C4-2B (cell line): ENCODE results near the gene RRBP1.
A peak's percentile ranks its signal among the peaks of the same experiment; 100 is the strongest.

Experiments
- H3K27ac ChIP-seq: fragments of 450-650 bp; 2 replicates; pipeline ENCODE4 v1.5.1; 2017
- ZFX ChIP-seq: fragments of 450-650 bp; IDR thresholded peaks from 2 replicates; pipeline ENCODE4 v1.6.1; 2017
- TF ChIP-seq, protein P1 (sequence below): fragments of 450-650 bp; conservative IDR thresholded peaks from 2 replicates; pipeline ENCODE4 v1.5.1; 2017; ENCODE audit warnings: mild to moderate bottlenecking

RRBP1 gene

DNA sequence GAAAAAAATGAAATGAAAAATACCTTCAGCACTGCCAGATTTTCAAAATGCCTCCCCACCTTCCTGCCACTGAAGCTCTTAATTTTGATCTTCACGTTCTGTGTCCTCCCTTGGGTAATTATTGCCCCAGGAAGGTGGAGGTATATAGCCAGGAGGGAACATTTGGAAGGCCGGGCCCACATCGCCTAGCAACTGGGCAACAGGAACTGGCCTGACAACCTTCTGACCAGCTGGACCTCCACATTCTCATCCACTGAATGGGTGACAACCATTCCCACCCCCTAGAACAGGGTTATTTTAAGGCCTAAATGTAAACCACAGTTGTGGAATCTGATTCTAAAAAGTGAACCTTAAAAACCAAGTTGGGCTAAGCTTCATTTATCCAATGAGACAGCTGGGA, 3.2 kb downstream of the RRBP1 start:
- peak overlapping the region; percentile 36; the same call in 1 of the 2 replicates for H3K27ac ChIP-seq
- no peak for TF ChIP-seq ZFX
- TF ChIP-seq, protein P1, sequence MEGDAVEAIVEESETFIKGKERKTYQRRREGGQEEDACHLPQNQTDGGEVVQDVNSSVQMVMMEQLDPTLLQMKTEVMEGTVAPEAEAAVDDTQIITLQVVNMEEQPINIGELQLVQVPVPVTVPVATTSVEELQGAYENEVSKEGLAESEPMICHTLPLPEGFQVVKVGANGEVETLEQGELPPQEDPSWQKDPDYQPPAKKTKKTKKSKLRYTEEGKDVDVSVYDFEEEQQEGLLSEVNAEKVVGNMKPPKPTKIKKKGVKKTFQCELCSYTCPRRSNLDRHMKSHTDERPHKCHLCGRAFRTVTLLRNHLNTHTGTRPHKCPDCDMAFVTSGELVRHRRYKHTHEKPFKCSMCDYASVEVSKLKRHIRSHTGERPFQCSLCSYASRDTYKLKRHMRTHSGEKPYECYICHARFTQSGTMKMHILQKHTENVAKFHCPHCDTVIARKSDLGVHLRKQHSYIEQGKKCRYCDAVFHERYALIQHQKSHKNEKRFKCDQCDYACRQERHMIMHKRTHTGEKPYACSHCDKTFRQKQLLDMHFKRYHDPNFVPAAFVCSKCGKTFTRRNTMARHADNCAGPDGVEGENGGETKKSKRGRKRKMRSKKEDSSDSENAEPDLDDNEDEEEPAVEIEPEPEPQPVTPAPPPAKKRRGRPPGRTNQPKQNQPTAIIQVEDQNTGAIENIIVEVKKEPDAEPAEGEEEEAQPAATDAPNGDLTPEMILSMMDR: no peak

DNA sequence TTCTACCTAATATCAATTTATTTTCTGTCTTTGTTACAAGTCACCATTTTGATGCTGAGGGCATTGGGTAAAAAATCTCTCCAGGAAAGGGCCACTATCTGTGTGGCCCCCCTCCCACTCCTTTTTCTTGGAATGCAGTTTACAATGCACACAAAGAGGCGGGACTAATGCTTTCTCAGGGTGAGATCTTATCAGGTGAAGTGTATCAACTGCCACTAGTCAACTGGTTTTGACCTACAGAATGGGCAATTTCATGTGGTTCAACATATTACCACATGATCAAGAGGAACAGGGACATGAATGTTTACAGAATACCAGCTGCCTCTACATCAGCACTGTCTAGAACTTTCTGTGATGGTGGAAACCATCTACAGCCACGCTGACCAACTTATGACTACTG, 3.7 kb downstream of the RRBP1 start:
- no peak overlapping the region; the same call in 1 of the 2 replicates for H3K27ac ChIP-seq
- TF ChIP-seq, protein P1: no peak
- TF ChIP-seq ZFX: no peak

DNA sequence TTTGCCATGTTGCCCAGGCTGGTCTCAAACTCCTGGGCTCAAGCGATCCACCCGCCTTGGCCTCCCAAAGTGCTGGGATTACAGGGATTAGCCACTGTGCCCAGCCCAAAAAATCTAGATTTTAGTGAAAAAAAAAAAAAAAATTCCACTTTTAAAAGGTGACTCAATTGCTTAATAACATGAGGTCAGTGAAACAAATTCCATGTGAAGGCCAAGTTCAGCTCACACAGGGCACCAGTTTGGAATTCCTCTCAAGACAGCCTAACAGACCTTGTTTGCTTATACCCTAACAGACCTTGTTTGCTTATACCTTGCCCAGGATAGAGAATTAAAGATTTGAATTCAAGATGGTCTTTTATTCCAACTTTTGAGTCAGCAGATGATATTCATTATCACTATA, 5.1 kb downstream of the RRBP1 start:
- TF ChIP-seq, protein P1: no peak
- TF ChIP-seq ZFX: no peak
- no peak overlapping the region for H3K27ac ChIP-seq

DNA sequence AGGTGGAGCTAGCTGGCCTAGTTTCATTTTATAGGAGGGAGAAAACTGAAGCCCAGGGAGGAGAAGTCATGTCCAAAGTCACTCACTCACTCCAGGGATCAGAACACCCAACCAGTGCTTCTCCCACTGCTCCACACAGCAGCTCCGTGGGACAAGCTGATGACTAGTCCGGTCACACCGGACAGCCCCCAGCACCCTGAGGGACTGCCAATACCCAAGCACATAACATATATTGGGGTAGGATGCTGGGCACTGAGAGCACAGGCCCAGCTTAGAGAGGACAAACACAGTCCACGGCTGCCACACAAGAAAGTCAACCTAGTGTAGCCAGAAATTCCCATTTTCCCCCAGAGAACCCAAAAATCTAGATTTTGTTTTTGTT, 5.7 kb downstream of the RRBP1 start:
- TF ChIP-seq, protein P1: no peak
- no peak for TF ChIP-seq ZFX

DNA sequence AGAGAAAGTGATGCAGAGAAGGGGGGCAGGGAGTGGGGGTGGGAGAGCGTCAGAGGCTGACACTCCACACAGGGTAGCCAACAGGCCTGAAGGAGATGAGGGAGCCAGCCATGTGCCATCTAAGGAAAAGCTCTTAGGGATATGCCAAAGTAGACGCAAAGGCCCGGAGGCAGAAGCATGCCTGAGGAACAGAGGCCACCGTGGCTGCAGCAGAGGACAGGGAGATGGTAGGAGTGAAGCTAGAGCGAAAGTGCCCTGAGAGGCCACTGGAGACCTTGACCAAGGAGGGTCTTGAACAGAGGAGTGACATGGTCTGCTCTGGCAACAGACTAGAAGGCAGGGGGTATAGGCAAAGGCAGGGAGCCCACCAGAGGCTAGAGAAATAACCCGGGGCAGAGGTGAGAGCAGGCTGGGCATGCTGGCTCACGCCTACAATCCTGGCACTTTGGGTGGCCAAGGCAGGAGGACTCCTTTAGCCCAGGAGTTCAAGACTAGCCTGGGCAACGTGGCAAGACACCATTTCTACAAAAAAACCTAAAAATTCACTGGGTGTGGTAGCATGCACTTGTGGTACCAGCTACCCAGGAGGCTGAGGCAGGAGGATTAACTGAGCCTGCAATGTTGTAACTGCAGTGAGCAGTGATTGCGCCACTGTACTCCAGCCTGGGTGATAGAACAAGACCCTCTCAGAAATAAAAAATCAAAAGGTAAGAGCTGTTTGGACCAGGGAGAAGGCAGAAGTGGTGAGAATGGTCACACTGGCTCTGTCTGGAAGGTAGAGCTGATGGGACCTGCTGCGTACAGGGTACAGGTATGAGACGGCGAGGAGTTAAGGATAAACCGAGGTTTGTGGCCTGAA, 6.3 kb downstream of the RRBP1 start:
- no peak overlapping the region for H3K27ac ChIP-seq

More for the DNA sequence above, 5.7 kb downstream of the RRBP1 start:
- H3K27ac ChIP-seq: no peak overlapping the region

DNA sequence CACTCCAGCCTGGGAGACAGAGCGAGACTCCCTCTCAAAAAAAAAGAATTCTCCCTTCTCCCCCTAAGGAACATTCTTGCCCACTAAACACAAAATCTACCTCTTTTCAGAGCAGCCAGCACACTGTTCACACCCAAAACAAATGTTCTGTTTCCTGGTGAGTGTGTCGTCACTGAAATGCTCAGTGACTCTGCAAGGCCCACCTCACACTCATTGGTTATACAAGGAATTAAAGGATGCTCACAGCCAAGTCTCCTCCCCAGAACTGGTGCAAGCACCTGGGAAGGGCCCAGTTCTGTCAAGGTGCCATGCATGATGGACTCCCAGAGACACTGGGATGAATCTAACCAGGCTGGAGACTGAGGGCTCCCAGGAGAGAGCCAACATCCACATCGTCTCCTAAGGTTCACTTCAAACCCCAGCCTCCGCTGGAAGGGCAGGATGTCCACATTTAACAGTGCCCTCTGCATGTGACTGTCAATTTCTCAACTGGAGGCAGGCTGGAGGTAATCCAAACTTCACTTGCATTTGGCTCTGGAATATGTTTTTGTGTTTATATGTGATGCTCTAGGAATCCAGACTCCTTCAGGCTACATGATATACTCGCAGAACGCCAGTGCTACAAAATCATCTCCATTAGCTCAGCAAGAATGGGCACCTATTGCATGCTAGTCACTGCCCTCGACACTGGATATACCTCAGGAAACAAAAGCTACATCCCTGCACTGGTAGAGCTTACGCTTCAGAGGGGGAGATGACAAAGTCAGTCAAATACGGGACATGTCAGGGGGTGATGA, 7.1 kb downstream of the RRBP1 start:
- H3K27ac ChIP-seq: no peak overlapping the region
- TF ChIP-seq, protein P1: no peak
- no peak for TF ChIP-seq ZFX

More for the DNA sequence above, 6.3 kb downstream of the RRBP1 start:
- no peak for TF ChIP-seq ZFX
- TF ChIP-seq, protein P1: no peak

DNA sequence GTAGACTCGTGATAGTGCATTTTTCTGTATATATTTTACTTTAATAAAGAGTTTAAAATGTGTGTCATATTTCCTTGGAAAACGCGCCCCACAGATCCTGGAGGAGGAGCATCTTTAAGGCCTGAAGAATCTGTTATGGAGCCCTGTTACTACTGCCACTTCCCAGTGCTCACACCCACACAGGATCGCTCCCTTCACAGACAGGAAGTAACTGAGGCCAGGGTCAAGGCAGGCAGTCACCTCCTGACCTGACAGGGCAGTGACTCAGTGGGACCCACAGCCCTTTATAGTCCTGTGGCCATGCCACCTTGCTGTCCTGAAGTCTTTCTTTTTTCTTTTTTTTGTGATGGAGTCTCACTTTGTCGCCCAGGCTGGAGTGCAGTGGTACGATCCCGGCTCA, 9.0 kb downstream of the RRBP1 start:
- H3K27ac ChIP-seq: no peak overlapping the region
- TF ChIP-seq, protein P1: no peak
- TF ChIP-seq ZFX: no peak
